NCI-H446 treated with DMSO at 0.1 percent for 48 hours (cell line): Measurements from ENCODE around the gene ZNF554.

Experiments
- DNase-seq: peaks from one replicate; lab custom pipeline; 2025; lab: John Stamatoyannopoulos, UW

ZNF554 gene

GRCh38 chr19:2827840-2828489 is 8.3 kb downstream of the ZNF554 start:
- DNase-seq, result no peak

- DNase-seq, result no peak
Measured at GRCh38 chr19:2834294-2834871, 14.7 kb downstream of the ZNF554 start.

- no peak for DNase-seq
Measured at GRCh38 chr19:2837430-2837829, 17.8 kb downstream of the ZNF554 start.

GRCh38 chr19:2840794-2841791 is 21.4 kb downstream of the ZNF554 start, which contains the start of gene ZNF555:
Gene ZNF555 (plus strand): TSS chr19:2841475. CDS start chr19:2841573, 98 bp downstream.
- peak; percentile 98 for DNase-seq

DNA sequence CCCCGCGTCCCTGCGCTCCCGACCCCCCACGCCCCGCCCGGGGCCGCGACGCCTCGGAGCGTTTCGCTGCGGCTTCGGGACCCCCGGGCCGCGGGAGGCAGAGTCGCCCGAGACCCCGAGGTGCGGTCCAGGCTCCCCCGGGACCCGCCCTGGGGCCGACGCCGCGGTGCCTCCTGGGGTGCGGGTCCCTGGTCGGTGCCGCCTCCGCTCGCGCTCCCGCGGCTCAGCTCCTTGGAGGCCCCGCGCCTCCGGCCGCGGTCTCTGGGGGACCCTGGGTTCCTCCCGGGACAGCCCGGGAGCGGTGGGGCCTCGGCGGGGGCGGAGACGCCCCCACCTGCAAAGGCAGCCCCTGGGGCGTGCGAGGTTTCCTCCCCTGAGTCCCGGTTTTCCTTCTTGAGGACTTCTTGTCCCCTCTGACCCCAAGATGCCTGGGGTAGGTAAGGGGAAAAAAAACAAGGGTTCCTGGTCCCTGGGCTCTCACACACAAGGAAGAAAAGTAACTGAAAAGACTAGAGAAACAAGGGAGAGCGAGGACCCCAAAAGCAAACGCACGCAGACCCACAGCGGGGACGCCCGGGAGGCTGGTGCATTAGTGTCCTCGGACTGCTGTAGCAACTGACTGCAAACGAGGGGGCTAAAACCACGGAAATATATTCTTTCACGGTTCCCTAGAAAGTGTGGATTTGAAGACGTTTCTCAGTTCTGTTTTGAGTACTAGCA is 22.3 kb downstream of the ZNF554 start:
- DNase-seq, result no peak

- no peak for DNase-seq
Measured at GRCh38 chr19:2845107-2845506, 25.4 kb downstream of the ZNF554 start.

GRCh38 chr19:2846180-2846894 is 26.7 kb downstream of the ZNF554 start:
- no peak for DNase-seq

- DNase-seq, result no peak
Measured at GRCh38 chr19:2847507-2847906, 27.8 kb downstream of the ZNF554 start.

DNA sequence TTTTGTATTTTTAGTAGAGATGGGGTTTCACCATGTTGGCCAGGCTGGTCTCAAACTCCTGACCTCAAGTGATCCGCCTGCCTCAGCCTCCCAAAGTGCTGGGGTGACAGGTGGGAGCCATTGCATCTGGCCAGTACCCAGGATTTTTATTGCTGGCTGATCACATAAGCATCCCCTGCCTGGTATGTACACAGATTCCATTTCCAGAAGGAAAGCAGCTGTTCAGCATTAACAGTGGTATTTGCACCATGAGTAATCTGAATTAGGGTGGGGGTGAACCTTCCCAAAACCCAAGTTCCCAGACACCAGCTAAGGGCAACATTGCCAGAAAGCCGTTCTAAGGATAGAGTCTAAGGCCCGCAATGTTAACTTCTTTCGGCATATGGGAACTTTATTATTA is 28.9 kb downstream of the ZNF554 start:
- DNase-seq, result no peak

DNA sequence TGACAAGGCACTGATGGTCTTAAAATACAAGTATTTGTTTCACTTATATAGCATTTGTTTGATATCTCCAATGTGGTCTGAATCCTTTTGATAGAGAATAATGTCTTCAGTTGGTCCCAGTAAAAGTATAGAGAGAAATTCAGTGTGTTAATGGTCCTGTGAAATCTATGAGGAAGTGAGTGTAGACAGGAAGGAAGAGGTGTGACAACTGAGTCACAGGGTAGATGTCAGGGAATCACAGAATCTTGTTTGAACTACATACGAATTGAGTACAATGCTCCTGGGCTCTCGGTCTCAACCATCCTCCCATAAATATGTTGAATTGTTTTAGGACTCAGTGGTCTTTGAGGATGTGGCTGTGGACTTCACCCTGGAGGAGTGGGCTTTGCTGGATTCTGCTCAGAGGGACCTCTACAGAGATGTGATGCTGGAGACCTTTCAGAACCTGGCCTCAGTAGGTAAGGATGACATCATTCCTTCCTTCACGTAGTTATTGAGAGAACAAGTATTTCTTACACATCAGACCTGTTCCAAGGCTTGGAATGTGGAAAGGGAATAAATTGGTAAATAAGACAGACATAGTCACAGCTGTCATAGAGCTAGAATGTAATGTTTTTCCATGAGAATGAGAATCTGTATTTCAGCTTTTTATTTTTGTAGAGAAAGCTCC is 30.7 kb downstream of the ZNF554 start:
- no peak for DNase-seq

GRCh38 chr19:2852598-2852997 is 32.9 kb downstream of the ZNF554 start:
- DNase-seq, result no peak

- DNase-seq, result no peak
Measured at GRCh38 chr19:2853015-2853606, 33.4 kb downstream of the ZNF554 start.

GRCh38 chr19:2854849-2855248 is 35.2 kb downstream of the ZNF554 start:
- DNase-seq, result no peak

GRCh38 chr19:2856457-2857050 is 36.9 kb downstream of the ZNF554 start:
- no peak for DNase-seq

DNA sequence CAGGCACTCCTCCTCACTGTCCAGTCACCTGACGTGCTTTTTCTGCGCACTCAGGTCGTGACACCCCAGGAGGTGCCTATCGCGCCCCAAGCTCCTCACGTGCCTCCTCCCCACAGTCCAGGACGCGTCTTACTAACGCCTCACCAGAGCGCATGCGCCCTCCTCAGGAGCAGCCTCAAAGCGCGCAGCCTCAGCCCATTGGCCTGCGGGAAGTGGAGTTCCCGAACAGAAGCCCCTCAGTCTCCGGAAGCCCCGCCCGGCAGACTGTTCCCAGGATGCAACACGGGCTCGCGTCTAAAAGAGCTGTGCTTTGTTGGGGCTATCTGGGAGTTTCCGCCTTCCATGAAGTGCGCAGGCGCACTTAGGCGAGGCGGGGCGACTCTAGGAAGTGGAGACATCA is 39.2 kb downstream of the ZNF554 start:
- DNase-seq, result no peak

- DNase-seq, result no peak
Measured at GRCh38 chr19:2863816-2864215, 44.1 kb downstream of the ZNF554 start.

GRCh38 chr19:2865334-2866100 is 45.8 kb downstream of the ZNF554 start:
- no peak for DNase-seq

DNA sequence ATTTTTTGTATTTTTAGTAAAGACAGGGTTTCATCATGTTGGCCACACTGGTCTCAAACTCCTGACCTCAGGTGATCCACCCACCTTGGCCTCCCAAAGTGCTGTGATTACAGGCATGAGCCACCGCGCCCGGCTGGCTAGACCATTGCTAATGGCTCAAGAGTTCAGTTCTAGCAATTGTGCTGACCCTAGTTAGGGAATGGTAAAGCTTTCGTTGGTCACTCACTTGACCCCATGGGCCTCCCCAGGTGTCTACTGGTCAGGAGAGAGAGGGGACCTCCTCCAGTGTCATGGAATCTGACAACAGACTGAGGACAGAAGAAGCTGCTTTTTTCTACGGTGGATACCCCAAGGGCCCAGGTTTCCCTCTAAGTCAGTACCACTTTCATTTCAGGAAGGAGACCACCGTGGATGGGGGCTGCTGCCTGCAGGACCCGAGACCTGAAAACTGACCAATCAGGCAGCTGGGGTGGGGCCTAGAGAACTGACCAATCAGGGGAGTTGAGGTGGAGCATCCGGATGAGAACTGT is 46.9 kb downstream of the ZNF554 start:
- DNase-seq, result no peak
